Measurements from ENCODE around the gene COL4A1.

The COL4A1 gene

DNA sequence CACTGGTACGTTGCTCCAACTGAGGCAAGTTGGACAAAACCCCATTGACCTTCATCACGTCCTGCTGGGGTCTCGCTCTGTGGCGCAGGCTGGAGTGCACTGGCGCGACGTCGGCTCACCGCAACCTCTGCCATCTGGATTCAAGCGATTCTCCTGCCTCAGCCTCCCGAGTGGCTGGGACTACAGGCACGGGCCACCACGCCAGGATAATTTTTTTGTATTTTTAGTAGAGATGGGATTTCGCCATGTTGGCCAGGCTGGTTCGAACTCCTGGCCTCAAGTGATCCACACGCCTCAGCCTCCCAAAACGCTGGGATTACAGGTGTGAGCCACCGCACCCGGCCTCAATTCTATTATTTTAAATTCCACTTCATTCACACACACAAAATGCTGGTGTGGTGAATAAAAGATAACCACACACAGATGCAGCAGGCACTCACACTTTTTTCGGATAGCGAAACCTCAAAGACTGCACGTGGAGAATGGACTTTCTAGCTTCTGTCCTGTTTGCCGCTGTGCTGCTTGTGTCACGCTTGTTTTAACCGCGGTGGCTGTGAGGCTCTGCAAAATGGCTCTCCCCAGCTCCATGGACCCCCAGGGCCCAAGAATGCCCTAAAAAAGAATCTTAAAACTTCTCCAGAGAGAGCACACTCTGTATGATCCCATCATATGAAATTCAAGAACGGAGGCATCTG, 58.4 kb downstream of the COL4A1 start:
- Histone ChIP-seq H3K4me1 (ENCODE audit: insufficient read depth, low read length, poor library complexity, severe bottlenecking) (no peaks in the 10 kb centered on the region), H3K9me2 (replicated peaks; ENCODE audit: low read depth, low read length) (no peaks in the 10 kb centered on the region)
- no peak for TF ChIP-seq EZH2phosphoT487 (IDR thresholded peaks at IDR 0.05; ENCODE audit: borderline replicate concordance)
- TF ChIP-seq, protein P1, sequence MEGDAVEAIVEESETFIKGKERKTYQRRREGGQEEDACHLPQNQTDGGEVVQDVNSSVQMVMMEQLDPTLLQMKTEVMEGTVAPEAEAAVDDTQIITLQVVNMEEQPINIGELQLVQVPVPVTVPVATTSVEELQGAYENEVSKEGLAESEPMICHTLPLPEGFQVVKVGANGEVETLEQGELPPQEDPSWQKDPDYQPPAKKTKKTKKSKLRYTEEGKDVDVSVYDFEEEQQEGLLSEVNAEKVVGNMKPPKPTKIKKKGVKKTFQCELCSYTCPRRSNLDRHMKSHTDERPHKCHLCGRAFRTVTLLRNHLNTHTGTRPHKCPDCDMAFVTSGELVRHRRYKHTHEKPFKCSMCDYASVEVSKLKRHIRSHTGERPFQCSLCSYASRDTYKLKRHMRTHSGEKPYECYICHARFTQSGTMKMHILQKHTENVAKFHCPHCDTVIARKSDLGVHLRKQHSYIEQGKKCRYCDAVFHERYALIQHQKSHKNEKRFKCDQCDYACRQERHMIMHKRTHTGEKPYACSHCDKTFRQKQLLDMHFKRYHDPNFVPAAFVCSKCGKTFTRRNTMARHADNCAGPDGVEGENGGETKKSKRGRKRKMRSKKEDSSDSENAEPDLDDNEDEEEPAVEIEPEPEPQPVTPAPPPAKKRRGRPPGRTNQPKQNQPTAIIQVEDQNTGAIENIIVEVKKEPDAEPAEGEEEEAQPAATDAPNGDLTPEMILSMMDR (conservative IDR thresholded peaks at IDR 0.05; ENCODE audit: low read length): no peak

DNA sequence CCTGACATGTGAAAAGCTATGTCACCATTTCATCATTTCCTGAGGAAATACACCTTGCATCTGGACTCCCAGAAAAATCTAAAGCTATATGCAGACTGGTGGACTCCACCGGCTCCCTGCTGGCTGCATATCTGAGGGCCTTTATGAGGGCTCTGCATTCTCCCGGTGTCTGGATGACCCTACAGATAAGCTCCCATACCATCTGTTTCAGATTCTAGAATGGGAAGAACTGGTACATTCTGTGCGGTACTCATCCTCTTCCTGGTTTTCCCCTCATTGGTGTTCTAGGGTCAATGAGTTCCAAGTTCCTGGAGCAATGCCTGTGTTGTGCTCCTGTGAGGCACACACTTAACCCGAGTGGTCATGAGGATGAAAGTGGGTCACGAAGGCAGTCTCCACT, 60.4 kb downstream of the COL4A1 start:
- no peak overlapping the region for H3K9ac ChIP-seq (ENCODE audit: low read depth, low read length, poor library complexity, severe bottlenecking)
- H3K36me3 ChIP-seq (ENCODE audit: insufficient read depth, low read length): no peaks in the 10 kb centered on the region
- H3K4me3 ChIP-seq (ENCODE audit: low read length, poor library complexity, severe bottlenecking): no peak overlapping the region
- H2AFZ ChIP-seq (ENCODE audit: low read length): no peak overlapping the region
- no peaks in the 10 kb centered on the region for H3F3A ChIP-seq (ENCODE audit: low read depth)
- no peaks in the 10 kb centered on the region for H3K4me1 ChIP-seq (ENCODE audit: insufficient read depth, low read length, poor library complexity, severe bottlenecking)
- H3K27me3 ChIP-seq (ENCODE audit: insufficient read depth, low read length, poor library complexity, severe bottlenecking): no peaks in the 10 kb centered on the region
- H3K79me2 ChIP-seq (ENCODE audit: insufficient read depth, low read length): no peaks in the 10 kb centered on the region
- H3K9me2 ChIP-seq (replicated peaks; ENCODE audit: low read depth, low read length): no peaks in the 10 kb centered on the region
- TF ChIP-seq, protein P1 (conservative IDR thresholded peaks at IDR 0.05; ENCODE audit: low read length): no peak
- no peak for TF ChIP-seq EZH2phosphoT487 (IDR thresholded peaks at IDR 0.05; ENCODE audit: borderline replicate concordance)
- no peaks in the 10 kb centered on the region for H3K9me3 ChIP-seq (ENCODE audit: insufficient read depth, low read depth, low read length)
- H4K20me1 ChIP-seq (ENCODE audit: insufficient read depth, low read length, poor library complexity, severe bottlenecking): no peaks in the 10 kb centered on the region
- H3K4me2 ChIP-seq (ENCODE audit: low read depth, low read length, poor library complexity, severe bottlenecking): no peak overlapping the region

More for the DNA sequence above, 58.4 kb downstream of the COL4A1 start:
- no peak overlapping the region for H3K4me3 ChIP-seq (ENCODE audit: low read length, poor library complexity, severe bottlenecking)
- no peak overlapping the region for H3K4me2 ChIP-seq (ENCODE audit: low read depth, low read length, poor library complexity, severe bottlenecking)
- no peaks in the 10 kb centered on the region for H3K79me2 ChIP-seq (ENCODE audit: insufficient read depth, low read length)
- no peaks in the 10 kb centered on the region for H3F3A ChIP-seq (ENCODE audit: low read depth)
- H4K20me1 ChIP-seq (ENCODE audit: insufficient read depth, low read length, poor library complexity, severe bottlenecking): no peaks in the 10 kb centered on the region
- no peak overlapping the region for H2AFZ ChIP-seq (ENCODE audit: low read length)
- no peaks in the 10 kb centered on the region for H3K27me3 ChIP-seq (ENCODE audit: insufficient read depth, low read length, poor library complexity, severe bottlenecking)
- H3K9ac ChIP-seq (ENCODE audit: low read depth, low read length, poor library complexity, severe bottlenecking): no peak overlapping the region
- H3K36me3 ChIP-seq (ENCODE audit: insufficient read depth, low read length): no peaks in the 10 kb centered on the region
- no peaks in the 10 kb centered on the region for H3K9me3 ChIP-seq (ENCODE audit: insufficient read depth, low read depth, low read length)

DNA sequence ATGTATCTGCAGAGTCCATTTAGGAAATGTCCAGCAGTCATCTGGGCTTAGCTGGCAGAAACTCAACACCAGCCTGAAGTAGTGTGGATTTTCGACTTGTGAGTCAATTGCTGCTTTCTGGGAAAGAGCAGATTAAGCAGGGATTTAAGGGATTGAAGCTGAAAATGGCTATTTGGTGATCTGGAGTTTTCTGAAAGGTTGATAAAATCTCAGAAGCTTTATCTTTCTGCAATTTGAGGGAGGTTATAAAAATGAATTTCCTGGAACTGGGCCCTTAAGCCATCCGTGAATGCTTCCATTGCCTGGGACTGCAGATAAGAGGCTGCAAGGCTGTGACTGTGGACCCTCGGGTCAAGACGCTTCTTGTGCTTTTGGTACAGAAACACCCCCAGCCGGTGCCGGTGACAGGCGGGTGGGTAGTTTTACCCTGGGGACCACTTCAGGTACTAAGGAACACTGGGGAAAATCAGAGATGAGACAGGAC, 61.5 kb downstream of the COL4A1 start:
- Histone ChIP-seq H3F3A (ENCODE audit: low read depth) (no peaks in the 10 kb centered on the region), H3K4me1 (ENCODE audit: insufficient read depth, low read length, poor library complexity, severe bottlenecking) (no peaks in the 10 kb centered on the region), H3K79me2 (ENCODE audit: insufficient read depth, low read length) (no peaks in the 10 kb centered on the region), H4K20me1 (ENCODE audit: insufficient read depth, low read length, poor library complexity, severe bottlenecking) (no peaks in the 10 kb centered on the region), H3K9me3 (ENCODE audit: insufficient read depth, low read depth, low read length) (no peaks in the 10 kb centered on the region), H3K4me2 (ENCODE audit: low read depth, low read length, poor library complexity, severe bottlenecking) (no peak overlapping the region), H2AFZ (ENCODE audit: low read length) (no peak overlapping the region), H3K9me2 (replicated peaks; ENCODE audit: low read depth, low read length) (no peaks in the 10 kb centered on the region), H3K36me3 (ENCODE audit: insufficient read depth, low read length) (no peaks in the 10 kb centered on the region), H3K9ac (ENCODE audit: low read depth, low read length, poor library complexity, severe bottlenecking) (no peak overlapping the region), H3K27me3 (ENCODE audit: insufficient read depth, low read length, poor library complexity, severe bottlenecking) (no peaks in the 10 kb centered on the region), H3K4me3 (ENCODE audit: low read length, poor library complexity, severe bottlenecking) (no peak overlapping the region)
- TF ChIP-seq, protein P1 (conservative IDR thresholded peaks at IDR 0.05; ENCODE audit: low read length): no peak
- no peak for TF ChIP-seq EZH2phosphoT487 (IDR thresholded peaks at IDR 0.05; ENCODE audit: borderline replicate concordance)

Data from Loucy (cell line).